OCI-LY3 (cell line): ENCODE measurements around the gene SEMA3C.

ENCODE experiments used
- EZH2phosphoT487 ChIP-seq: fragments of 200-600 bp; shearing (Covaris generic); IDR thresholded peaks from 2 replicates; pipeline ENCODE4 v1.6.1; 2018; ENCODE audit warnings: antibody characterized with exemption, mixed run types, low read depth
- TF ChIP-seq, protein P1 (sequence below): fragments of 200-600, 300-600 bp; sonication (generic); IDR thresholded peaks from 2 replicates; pipeline ENCODE4 v1.5.1; 2014; ENCODE audit warnings: antibody characterized with exemption, low read length, low read depth

DNA sequence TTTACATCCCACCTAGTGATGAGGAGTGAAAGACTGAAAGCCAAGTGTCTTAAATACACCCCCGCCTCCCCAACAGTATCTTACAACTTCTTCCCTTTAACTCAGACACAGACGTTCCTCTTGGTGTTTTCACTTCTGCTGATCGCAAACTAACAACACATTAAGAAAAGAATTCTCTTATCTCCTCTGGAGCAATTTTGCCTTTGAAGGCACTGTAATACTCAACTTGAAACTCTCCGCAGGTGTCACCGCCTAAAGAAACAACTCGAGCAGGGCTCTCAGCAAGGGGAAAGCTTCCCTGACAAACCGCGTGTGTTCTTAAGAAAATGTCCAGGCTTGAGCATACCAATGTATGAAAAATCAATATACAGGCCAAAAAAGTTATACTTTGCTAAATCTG is 452 bp downstream of the SEMA3C start:
- TF ChIP-seq, protein P1, sequence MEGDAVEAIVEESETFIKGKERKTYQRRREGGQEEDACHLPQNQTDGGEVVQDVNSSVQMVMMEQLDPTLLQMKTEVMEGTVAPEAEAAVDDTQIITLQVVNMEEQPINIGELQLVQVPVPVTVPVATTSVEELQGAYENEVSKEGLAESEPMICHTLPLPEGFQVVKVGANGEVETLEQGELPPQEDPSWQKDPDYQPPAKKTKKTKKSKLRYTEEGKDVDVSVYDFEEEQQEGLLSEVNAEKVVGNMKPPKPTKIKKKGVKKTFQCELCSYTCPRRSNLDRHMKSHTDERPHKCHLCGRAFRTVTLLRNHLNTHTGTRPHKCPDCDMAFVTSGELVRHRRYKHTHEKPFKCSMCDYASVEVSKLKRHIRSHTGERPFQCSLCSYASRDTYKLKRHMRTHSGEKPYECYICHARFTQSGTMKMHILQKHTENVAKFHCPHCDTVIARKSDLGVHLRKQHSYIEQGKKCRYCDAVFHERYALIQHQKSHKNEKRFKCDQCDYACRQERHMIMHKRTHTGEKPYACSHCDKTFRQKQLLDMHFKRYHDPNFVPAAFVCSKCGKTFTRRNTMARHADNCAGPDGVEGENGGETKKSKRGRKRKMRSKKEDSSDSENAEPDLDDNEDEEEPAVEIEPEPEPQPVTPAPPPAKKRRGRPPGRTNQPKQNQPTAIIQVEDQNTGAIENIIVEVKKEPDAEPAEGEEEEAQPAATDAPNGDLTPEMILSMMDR: no peak
- no peak for TF ChIP-seq EZH2phosphoT487
